GM19025 (cell line): ENCODE measurements around the gene GSTA4.
A peak's percentile ranks its signal among the peaks of the same experiment; 100 is the strongest.
"Not testable (repeated sequence)": the region's sequence is repeated elsewhere in the genome, so short reads cannot be mapped to it uniquely, and the experiment has no call there.

ENCODE experiments used
- ATAC-seq: cut with Tn5 transposase; IDR thresholded peaks from one replicate; pipeline ENCODE4 v1.9.1; 2021; ENCODE audit warnings: mild to moderate bottlenecking, low read depth, moderate library complexity; ENCODE audit not compliant: unreplicated experiment

GSTA4 gene

DNA sequence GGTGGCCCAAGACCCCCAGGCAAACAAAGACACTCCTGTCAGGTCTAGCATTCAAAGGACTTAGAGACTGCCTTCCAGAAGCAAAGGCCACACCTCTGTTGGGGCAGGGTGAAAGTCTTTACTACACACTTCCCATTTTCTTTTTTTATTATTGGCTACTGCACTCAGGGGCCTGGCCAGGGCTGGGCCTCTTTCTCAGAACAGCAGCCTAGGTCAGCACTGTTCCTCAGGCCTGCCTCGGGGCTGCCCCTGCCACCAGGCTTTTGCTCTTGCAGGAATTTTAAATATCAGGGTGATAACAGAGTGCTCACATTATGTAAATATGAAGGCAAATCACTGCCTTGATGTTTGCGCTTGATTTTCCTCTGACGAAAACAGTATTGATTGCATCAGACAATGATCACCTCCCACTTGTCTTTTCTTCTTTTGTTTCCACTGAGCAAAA, 18.5 kb downstream of the GSTA4 start:
- peak; percentile 84 for ATAC-seq

DNA sequence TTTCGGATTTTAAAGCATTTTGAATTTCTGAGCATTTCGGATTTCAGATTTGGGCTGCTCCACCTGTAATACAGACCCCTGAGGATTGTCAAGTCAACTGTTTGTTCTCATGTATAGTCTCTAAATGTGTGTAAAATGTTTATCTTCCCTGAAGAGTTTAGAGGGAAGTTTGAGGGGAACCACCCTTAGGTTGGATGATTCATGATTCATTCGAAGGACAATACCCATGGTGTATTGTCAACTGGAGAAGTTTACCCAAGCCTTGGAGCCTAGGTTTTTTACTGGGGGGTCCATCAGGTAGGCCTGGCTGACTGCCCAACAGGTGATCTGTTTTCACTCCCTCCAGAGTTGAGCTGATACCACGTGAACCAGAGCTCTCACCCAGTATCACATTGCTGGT, 18.9 kb downstream of the GSTA4 start:
- ATAC-seq = no peak

DNA sequence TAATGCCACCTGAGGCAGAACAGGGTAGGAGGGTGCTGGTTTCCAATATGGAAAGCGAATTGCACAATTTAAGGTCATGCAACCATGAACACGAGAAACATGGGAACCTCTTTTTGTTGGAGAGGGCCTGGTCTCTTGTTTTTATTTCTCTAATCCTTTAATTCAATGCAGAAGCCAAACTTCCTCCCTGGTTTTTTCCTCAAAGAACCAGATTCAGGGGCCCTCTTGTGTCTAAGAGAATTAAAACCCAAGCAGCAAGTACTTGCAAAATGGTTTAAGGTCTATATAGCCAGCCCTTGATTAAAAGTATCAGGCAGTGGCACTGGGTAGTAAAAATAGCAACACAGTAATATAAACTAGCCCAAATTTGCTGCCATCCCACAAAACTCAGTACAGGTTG, 19.5 kb downstream of the GSTA4 start:
- no peak for ATAC-seq

DNA sequence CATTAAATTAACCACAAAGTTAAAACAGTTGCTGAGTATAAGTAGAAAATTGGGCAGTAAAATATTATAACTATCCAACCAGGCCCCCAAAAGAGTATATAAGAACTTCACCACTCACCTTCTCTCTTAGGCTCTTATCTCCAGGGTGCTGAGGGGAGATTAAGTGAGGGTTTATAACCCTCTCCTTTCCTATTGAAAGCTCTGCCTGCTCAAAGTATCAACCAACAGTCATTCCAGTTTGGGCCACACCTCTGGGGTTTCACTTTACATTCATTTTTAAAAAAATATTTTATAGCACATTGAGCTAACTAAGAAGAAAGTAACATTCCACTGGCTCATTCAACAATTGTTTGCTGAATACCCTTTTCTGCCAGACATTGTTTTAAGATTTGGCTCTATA, 22.1 kb downstream of the GSTA4 start:
- ATAC-seq = no peak

DNA sequence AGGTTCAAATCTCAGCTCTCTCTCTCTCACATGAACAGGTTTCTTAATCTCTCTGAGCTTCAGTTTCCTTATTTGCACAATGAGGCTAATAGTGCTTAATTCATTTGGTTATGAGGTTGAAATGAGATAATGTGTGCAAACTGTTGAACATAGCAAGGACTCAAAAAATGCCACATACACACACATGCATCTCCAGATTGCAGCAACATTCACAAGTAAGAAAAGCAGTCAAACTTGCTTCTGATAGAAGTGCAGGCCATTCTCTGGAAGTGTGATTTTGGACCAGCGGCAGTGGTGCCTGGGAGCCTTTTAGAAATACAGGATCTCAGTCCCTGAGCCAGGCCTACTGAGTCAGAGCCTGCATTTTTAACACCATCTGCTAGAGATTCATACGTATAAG, 25.7 kb downstream of the GSTA4 start:
- ATAC-seq = no peak

DNA sequence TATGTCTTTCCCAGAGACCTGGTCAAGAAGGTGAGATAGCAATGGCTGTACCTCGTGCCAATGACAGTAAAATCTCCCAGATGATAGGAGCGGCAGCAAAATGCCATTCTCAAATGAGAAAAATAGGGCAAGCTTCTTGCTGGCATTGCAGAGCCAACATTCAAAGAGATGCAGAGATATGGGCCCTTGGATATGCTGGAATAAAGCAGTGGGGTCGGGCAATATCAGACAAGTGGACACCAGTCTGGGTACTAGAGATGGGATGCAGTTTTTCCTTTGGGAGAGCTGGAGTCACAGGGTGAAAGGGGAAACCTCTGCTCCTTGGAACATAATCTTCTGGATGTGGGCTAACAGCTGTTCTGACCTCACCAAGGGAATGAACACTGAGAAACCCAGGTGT, 29.0 kb downstream of the GSTA4 start:
- ATAC-seq = no peak

DNA sequence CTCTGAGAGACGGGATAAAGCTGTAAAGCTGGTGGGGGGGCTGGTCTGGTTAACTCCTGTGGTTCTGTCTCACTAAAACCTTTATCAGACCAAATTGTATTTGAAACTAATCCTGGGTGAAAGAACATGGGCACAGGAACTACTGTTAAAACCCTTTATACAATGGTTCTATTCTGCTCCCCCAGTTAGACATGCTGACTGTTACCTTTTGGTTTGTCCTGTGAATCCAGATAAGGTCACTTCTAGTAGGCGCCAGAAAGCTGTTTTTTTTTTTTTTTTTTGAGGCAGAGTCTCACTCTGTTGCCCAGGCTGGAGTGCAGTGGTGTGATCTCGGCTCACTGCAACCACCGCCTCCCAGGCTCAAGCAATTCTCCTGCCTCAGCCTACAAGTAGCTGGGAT, 29.7 kb downstream of the GSTA4 start:
- no peak for ATAC-seq

DNA sequence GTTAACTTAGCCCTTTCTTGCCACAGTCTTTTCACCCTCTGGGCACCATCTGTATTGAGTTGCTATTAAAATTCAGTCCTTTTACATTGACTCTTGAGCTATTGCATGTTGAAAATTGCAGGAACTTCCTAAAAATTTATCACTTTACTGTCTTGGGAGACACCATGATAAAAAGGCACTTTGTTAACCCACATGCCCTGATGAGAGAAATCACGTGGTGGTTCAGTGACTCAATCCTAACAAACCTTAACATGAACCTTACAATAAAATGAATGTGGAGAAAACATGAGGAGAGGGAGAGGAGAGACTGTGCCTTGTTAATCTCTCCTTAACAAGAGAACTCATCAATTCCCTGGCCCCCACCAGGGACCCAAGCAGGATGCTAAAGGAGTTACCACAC, 30.8 kb downstream of the GSTA4 start:
- ATAC-seq = no peak

DNA sequence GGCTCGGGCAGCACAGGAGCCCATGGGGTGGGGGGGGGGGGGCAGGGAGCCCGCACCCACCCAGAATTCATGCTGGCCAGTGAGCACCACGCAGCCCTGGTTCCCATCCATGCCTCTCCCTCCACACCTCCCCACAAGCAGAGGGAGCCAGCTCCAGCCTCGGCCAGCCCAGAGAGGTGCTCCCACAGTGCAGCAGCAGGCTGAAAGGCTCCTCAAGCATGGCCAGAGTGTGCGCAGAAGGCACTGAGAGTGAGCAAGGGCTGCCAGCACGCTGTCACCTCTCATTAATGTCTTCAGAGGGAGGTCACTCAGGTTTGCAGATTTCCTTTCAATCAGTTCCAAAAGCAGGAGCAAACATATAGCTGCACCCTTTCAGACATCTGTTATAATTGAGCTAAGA, 32.4 kb downstream of the GSTA4 start:
- no peak for ATAC-seq

DNA sequence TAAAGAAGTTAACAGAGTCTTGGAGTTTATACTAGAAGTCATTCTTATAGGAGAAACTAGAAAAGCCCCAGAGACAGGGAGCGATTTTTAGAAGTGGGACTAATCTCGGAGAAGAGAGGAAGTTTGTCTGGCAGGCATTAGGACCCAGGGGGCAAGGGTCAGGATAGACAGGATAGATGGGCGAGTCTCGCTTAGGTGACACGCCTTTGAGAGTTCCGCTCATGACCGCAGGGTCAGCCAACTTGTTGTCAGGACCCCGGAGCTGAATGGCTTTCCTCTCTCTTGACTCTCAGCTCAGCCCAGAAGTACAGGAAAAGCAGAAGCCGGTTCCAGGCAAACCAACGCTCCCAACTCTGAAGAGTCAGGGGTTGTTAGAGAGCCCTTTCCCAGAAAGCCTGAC, 34.1 kb downstream of the GSTA4 start:
- not testable (repeated sequence) for ATAC-seq

DNA sequence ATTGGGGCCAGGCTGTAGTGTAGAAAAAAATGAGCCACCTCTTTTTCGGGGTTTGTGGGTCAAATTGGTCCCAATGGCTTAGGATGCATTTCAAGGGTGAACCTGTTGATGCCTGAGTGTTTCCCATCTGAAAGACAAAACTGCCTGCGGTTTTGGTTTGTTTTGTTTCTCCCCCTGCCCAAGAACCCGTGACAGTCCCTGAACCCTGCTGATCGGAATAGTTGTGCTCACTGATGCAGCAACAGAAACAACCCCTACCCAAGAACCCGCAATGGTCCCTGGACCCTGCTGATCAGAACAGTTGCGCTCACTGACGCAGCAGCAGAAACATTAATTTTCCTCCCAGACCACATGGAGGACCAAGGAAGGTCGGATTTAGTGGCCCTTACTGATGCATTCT, 34.9 kb downstream of the GSTA4 start:
- ATAC-seq = not testable (repeated sequence)

DNA sequence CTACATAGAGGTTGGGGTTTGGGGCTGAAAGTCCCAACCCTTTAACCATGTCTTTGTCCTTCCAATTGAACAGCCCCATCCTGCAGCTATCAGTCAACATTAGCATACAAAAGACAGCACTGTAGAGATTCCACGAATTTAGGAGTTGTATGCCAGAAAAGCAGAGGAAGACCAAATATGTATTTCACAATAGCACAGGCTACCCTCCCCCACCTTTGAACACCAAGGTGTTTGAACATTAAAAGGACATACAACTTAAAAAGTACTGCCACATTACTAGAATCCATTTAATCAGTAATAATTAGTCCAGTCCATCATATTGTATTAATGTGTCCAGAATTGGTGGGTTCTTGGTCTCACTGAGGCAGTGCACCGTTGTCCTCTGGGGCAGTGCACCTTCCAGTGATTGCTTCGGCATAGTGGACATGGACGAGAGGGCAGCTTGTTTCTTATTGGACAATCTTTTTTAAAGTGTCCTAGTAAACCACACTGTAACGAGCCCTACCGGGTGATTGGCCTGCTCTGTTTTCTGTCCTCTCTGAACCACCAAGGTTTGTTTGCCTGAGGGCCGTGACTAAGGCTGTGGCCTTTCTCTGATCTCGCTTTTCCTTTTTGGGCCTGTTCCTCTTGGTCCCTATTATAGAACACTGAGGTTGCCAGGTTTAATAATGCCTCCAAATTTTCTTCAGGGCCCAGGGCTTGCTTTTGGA, 36.4 kb downstream of the GSTA4 start:
- no peak for ATAC-seq

DNA sequence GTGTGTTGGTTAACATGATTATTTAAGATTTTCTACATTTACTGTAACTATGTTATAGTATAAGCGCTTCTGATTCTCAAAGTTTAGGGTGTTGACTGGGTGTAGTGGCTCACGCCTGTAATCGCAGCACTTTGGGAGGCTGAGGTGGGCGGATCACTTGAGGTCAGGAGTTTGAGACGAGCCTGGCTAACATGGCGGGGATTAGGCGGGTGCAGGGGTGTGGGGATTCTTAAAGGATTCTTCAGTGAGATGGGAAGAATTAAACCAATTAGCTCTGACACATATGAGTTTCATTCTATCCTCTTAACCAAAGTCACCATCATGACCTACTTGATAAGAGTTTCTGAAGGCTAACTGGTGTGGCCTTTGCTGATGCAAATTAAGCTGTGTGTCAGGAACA, 39.2 kb downstream of the GSTA4 start:
- ATAC-seq = no peak

DNA sequence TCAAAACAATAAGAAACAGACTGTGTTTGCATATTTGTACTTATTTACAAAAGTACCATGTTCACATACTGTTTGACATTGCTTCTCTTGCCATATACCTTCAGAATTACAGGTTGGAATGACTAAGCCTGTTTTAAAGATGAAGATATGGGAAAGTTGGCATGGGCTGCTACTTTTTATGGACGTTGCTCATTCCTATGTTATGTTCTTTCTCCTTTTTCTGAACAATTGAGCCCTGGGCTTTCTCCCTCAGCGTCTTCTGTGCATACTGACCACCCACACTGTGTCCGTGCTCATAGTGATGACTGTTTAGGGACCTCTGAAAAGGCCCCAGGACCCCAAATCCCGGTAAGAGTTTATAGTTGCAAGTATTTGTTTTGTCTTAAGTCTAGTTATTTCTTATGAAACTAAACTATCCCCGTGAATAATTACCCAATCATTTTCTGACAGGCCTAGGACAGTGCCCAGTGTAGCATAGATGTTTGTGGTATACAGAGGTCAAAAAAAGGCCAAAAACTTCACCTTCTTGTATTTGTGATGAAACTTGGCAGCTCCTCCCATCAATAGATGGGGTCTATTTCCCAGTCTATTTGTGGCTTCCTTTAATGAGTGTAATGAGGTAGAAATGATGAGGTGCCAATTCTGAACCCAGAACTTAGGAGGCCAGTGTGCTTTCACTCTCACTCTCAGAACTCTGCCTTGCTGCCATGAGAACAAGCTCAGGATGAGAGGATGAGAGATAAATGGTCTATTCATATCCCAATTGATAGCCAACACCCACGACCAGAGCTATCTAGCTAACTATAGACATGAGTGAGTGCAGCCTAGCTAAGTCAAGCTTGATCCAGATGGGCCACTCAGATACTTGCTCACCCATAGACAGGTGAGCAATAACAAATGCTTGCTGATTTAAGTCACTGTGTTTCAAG, 40.9 kb downstream of the GSTA4 start:
- ATAC-seq = no peak

DNA sequence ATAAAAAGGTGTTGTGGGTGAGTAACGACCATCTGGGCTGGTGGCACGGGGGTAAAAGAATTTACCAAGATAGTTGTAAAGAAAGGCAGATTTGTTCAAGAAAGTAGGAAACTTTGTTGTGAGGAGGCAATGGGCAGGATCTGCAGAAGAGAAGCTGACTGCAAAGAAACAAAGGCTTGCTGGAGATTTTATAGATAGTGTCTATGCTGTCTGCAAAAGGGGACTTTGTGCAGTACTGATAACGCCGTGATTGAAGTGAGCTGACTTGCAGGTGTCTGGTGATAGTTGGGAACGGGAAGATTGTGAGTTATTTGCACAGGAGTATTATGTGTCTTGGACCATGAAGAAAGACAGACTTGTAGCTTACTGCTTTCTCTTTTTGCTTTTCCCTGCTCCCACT, 48.8 kb downstream of the GSTA4 start:
- ATAC-seq = no peak

DNA sequence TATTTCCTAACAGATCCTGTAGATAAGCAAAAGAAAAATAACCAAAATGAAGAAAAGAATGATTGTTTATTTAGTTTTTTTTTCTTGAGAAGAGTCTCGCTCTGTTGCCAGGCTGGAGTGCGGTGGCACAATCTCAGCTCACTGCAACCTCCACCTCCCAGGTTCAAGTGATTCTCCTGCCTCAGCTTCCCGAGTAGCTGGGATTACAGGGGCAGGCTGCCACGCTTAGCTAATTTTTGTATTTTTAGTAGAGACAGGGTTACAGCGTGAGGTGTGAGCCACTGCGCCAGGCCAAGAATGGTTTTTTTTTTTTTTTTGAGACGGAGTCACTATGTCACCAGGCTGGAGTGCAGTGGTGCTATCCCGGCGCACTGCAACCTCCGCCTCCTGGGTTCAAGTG, 52.3 kb downstream of the GSTA4 start:
- not testable (repeated sequence) for ATAC-seq

DNA sequence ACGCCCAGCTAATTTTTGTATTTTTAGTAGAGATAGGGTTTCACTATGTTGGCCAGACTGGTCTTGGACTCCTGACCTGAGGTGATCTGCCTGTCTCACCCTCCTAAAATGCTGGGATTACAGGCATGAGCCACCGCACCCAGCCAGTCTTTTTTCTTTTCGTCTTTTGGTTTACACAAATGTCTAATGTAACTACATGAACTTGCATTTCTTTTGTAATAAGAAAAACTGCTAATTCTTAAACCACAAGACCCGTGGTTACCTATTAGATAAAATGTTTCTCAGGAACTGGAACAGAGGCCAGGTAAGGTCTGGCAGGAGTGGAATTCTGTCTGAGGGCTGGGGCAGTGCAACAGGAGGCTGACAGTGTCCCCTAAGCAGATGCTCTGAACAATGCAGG, 52.9 kb downstream of the GSTA4 start:
- ATAC-seq = no peak

DNA sequence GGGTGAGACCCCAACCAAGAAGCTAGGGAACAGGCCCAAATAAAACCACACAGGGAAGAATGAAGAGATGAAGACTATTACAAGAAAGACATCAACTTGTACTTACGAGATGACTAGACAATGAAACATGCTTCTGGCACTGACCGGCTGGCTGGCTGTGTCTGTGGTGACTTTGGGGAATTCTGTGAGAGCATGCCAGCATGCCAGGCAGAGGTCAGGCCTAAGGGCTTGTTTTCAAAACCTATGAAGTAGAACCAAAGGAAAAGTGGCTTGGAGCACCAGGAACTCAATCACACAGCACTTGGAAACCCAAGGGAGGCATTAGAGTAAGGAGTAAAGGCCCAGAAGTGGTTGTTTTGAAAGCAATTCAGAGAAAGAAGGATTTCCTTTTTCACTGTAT, 57.2 kb downstream of the GSTA4 start:
- no peak for ATAC-seq

DNA sequence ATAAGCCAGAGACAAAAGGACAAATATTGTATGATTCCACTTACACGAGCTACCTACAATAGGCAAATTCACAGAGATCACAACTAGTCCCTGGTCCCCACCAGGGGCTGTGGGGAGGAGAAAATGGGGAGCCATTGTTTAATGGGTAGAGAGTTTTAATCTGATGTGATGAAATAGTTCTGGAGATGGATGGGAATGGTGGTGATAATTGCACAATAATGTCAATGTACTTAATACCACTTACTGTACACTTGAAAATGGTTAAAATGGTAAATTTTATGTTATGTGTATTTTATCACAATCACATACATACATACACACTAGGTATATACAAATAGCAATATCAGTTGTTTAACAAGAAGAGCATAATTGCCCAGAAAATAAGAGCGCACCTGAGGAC, 61.3 kb downstream of the GSTA4 start:
- ATAC-seq = no peak

DNA sequence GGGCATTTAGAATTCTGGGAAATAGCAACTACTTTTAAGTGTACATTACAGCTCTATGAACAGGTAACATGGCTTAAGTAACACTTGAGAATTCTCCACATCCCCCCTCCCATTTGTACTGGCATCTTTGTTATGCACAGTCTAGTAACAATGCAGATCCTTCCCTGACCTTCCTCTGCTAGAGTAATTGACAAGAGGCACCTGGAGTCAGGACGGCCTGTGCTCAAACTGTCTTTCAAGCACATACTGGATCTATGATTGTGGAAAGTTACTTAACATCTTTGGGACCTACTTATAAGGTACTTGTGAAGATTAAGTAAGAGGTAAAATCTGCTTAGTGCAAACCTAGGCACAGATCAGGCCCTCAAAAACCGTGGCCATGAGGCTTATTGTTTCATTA, 63.7 kb downstream of the GSTA4 start:
- ATAC-seq = no peak

DNA sequence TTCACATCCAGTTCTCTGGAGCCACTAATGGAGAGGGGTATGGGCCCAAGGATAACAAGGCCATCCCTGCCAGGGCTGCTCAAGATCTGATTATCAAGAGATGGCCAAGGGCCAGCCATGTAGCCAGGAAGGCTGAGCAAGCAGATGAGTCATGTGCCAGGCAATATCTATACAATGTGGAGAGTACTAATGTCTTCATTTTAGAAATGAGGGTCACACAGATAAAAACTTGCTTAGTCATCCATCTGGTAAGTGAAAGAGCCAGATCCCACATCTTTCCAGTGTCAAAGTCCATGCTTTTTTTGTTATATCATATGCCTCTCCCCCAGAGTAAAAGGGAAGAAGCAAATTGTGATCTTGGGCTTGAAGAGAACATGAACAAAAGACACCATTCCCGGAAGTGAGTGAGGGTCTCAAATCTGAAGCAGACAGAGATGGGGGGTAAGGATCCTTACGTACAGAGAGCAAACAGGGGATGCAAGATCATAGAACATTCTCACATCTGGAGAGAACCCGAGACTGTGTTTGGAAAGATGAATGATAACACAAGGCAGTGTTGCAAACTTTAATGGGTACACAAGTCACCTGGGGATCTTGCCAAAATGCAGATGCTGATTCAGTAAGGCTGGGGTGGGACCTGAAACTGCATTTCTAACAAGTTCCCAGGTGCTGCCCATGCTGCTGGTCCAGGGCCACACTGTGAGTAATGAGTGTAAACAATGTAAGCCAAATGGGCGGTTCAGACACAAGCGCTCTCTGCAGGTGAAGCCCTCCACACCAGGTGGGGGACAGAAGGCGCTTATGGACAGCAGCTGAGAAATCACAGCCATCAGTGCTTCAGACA, 65.5 kb downstream of the GSTA4 start:
- ATAC-seq = no peak
